Measurements from ENCODE around the gene NOG.

The NOG gene

DNA sequence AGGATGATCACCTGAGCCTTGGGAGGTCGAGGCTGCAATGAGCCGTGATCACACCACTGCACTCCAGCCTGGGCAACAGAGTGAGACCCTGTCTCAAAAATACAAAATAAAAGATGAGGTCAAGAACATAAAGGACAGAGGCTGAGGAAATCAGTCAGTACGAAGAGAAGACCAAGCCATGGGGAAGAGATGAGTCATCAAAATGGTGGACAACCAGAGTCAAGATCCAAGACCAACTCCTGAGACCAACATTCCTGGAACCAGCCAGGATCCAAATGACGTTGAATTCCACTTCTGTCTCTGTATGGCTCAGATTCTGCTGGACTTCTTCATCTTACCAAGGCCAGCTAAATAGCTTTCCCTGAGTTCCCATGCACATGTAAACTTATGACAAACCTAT is 44.8 kb upstream of the NOG start:
- Histone ChIP-seq H3K27ac (ENCODE audit: low read depth, low read length) (no peak overlapping the region), H3K36me3 (ENCODE audit: control insufficient read depth, low read length) (no peaks in the 10 kb centered on the region), H3K4me1 (ENCODE audit: control insufficient read depth, low read length) (no peaks in the 10 kb centered on the region), H3K4me3 (ENCODE audit: low read length) (no peak overlapping the region), H3K4me2 (ENCODE audit: low read length) (no peak overlapping the region), H3F3A (ENCODE audit: control insufficient read depth, insufficient read depth) (no peaks in the 10 kb centered on the region), H3K9me3 (ENCODE audit: control insufficient read depth, insufficient read depth, low read length) (no peaks in the 10 kb centered on the region), H4K20me1 (ENCODE audit: control insufficient read depth, insufficient read depth, low read depth, low read length) (no peaks in the 10 kb centered on the region), H3K9me2 (replicated peaks; ENCODE audit: control insufficient read depth, low read length) (no peaks in the 10 kb centered on the region; the same call in 1 of the 2 replicates), H3K79me2 (ENCODE audit: control insufficient read depth, low read length) (no peaks in the 10 kb centered on the region), H3K27me3 (ENCODE audit: control insufficient read depth, low read length) (no peaks in the 10 kb centered on the region)
- TF ChIP-seq, protein P1, sequence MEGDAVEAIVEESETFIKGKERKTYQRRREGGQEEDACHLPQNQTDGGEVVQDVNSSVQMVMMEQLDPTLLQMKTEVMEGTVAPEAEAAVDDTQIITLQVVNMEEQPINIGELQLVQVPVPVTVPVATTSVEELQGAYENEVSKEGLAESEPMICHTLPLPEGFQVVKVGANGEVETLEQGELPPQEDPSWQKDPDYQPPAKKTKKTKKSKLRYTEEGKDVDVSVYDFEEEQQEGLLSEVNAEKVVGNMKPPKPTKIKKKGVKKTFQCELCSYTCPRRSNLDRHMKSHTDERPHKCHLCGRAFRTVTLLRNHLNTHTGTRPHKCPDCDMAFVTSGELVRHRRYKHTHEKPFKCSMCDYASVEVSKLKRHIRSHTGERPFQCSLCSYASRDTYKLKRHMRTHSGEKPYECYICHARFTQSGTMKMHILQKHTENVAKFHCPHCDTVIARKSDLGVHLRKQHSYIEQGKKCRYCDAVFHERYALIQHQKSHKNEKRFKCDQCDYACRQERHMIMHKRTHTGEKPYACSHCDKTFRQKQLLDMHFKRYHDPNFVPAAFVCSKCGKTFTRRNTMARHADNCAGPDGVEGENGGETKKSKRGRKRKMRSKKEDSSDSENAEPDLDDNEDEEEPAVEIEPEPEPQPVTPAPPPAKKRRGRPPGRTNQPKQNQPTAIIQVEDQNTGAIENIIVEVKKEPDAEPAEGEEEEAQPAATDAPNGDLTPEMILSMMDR (IDR thresholded peaks at IDR 0.05; ENCODE audit: low read depth, low read length, poor library complexity, severe bottlenecking), result no peak
- TF ChIP-seq EZH2phosphoT487 (IDR thresholded peaks at IDR 0.05; ENCODE audit: borderline replicate concordance, low read length), result no peak

DNA sequence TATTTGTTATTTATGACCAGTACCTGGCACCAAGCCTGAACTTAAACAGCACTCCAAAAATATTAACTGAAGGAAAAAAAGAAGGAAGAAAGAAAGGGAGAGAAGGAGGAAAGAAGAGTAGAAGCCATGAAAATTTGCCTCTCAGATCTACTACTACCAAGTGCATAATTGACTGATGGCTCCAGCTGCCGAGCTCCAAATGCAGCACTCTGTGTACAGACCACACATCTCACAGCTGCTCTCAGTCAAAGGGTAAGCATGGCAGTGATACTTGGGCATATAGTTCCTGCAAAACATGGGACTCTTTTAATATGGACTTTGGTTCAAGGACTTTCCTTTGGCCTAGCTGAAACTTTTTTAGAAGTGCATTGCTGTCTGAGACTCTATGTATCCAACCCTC is 44.0 kb upstream of the NOG start:
- Histone ChIP-seq H3K9me2 (replicated peaks; ENCODE audit: control insufficient read depth, low read length) (no peaks in the 10 kb centered on the region; the same call in 1 of the 2 replicates), H3K4me1 (ENCODE audit: control insufficient read depth, low read length) (no peaks in the 10 kb centered on the region), H4K20me1 (ENCODE audit: control insufficient read depth, insufficient read depth, low read depth, low read length) (no peaks in the 10 kb centered on the region), H3K9me3 (ENCODE audit: control insufficient read depth, insufficient read depth, low read length) (no peaks in the 10 kb centered on the region), H3K79me2 (ENCODE audit: control insufficient read depth, low read length) (no peaks in the 10 kb centered on the region), H3F3A (ENCODE audit: control insufficient read depth, insufficient read depth) (no peaks in the 10 kb centered on the region), H3K27me3 (ENCODE audit: control insufficient read depth, low read length) (no peaks in the 10 kb centered on the region), H3K4me2 (ENCODE audit: low read length) (no peak overlapping the region), H3K27ac (ENCODE audit: low read depth, low read length) (no peak overlapping the region), H3K36me3 (ENCODE audit: control insufficient read depth, low read length) (no peaks in the 10 kb centered on the region), H3K4me3 (ENCODE audit: low read length) (no peak overlapping the region)
- TF ChIP-seq, protein P1 (IDR thresholded peaks at IDR 0.05; ENCODE audit: low read depth, low read length, poor library complexity, severe bottlenecking), result no peak
- TF ChIP-seq EZH2phosphoT487 (IDR thresholded peaks at IDR 0.05; ENCODE audit: borderline replicate concordance, low read length), result no peak

DNA sequence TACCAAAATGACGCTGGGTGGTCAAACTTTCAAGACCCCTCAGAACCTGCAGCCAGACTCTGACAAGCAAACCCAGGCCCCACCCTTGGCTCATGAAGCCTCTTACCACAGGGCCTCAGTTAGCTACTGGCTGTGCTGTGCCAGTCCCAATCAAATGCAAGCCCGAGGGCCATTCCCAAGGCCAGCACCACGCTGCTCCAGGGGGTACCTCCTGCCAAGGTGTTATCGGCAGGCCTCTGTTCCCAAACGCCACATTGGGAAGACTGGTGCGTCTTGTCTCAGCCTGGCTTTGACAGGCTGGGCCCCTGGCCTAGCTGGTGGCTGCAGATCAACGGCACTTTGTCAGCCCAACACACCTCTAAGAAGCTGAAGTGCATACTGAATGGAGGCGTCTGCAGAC is 35.8 kb upstream of the NOG start:
- Histone ChIP-seq H3K27ac (ENCODE audit: low read depth, low read length) (no peak overlapping the region), H3K36me3 (ENCODE audit: control insufficient read depth, low read length) (no peaks in the 10 kb centered on the region), H3K9me3 (ENCODE audit: control insufficient read depth, insufficient read depth, low read length) (no peaks in the 10 kb centered on the region), H3K9me2 (replicated peaks; ENCODE audit: control insufficient read depth, low read length) (no peaks in the 10 kb centered on the region), H3K27me3 (ENCODE audit: control insufficient read depth, low read length) (no peaks in the 10 kb centered on the region), H3K79me2 (ENCODE audit: control insufficient read depth, low read length) (no peaks in the 10 kb centered on the region), H3K4me1 (ENCODE audit: control insufficient read depth, low read length) (no peaks in the 10 kb centered on the region), H3K4me3 (ENCODE audit: low read length) (no peak overlapping the region), H3F3A (ENCODE audit: control insufficient read depth, insufficient read depth) (no peaks in the 10 kb centered on the region), H4K20me1 (ENCODE audit: control insufficient read depth, insufficient read depth, low read depth, low read length) (no peaks in the 10 kb centered on the region), H3K4me2 (ENCODE audit: low read length) (no peak overlapping the region)
- no peak for TF ChIP-seq EZH2phosphoT487 (IDR thresholded peaks at IDR 0.05; ENCODE audit: borderline replicate concordance, low read length)
- TF ChIP-seq, protein P1 (IDR thresholded peaks at IDR 0.05; ENCODE audit: low read depth, low read length, poor library complexity, severe bottlenecking), result no peak

DNA sequence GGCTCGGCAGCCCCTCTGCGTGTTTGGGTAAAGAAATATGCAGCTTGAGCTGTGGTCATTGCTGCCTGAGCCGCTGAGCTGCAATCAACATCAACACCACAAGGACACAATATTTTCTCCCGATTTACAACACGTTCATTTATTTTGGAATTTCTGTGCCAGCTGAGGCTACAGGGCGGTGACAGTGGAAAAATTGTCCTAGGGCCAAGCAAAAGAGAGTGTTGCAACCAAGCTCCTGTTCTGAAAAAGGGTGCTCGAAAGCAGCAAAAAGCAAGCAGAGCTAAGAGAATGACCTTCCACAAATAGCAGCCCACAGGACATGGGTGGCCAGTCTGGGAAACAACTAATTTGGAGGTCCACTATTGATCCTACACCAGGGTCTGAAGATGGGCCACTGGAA is 35.4 kb upstream of the NOG start:
- no peak overlapping the region for H3K27ac ChIP-seq (ENCODE audit: low read depth, low read length)
- H3K9me3 ChIP-seq (ENCODE audit: control insufficient read depth, insufficient read depth, low read length), result no peaks in the 10 kb centered on the region
- TF ChIP-seq, protein P1 (IDR thresholded peaks at IDR 0.05; ENCODE audit: low read depth, low read length, poor library complexity, severe bottlenecking), result no peak
- TF ChIP-seq EZH2phosphoT487 (IDR thresholded peaks at IDR 0.05; ENCODE audit: borderline replicate concordance, low read length), result no peak
- H3K4me1 ChIP-seq (ENCODE audit: control insufficient read depth, low read length), result no peaks in the 10 kb centered on the region
- no peaks in the 10 kb centered on the region for H3F3A ChIP-seq (ENCODE audit: control insufficient read depth, insufficient read depth)
- no peaks in the 10 kb centered on the region for H3K9me2 ChIP-seq (replicated peaks; ENCODE audit: control insufficient read depth, low read length)
- no peaks in the 10 kb centered on the region for H3K27me3 ChIP-seq (ENCODE audit: control insufficient read depth, low read length)
- H4K20me1 ChIP-seq (ENCODE audit: control insufficient read depth, insufficient read depth, low read depth, low read length), result no peaks in the 10 kb centered on the region
- no peaks in the 10 kb centered on the region for H3K79me2 ChIP-seq (ENCODE audit: control insufficient read depth, low read length)
- no peak overlapping the region for H3K4me2 ChIP-seq (ENCODE audit: low read length)
- no peak overlapping the region for H3K4me3 ChIP-seq (ENCODE audit: low read length)
- H3K36me3 ChIP-seq (ENCODE audit: control insufficient read depth, low read length), result no peaks in the 10 kb centered on the region
